ES-I3 (cell line): ENCODE data around the gene CHRNA10.

Experiments
- H3K36me3 ChIP-seq: 2 replicates; pipeline ENCODE4 v1.6.1; 2013; ENCODE audit warnings: mild to moderate bottlenecking, low read length, control low read depth, moderate library complexity; ENCODE audit not compliant: insufficient read depth
- H3K4me1 ChIP-seq: 2 replicates; pipeline ENCODE4 v1.6.1; 2013; ENCODE audit warnings: mild to moderate bottlenecking, control low read depth, low read length; ENCODE audit not compliant: insufficient read depth
- H3K9ac ChIP-seq: 2 replicates; pipeline ENCODE4 v1.6.1; 2013; ENCODE audit warnings: low read depth, mild to moderate bottlenecking, low read length, moderate library complexity
- H3K9me3 ChIP-seq: 2 replicates; pipeline ENCODE4 v1.6.1; 2013; ENCODE audit warnings: mild to moderate bottlenecking, low read length, moderate library complexity; ENCODE audit not compliant: control insufficient read depth, insufficient read depth

Gene CHRNA10

DNA sequence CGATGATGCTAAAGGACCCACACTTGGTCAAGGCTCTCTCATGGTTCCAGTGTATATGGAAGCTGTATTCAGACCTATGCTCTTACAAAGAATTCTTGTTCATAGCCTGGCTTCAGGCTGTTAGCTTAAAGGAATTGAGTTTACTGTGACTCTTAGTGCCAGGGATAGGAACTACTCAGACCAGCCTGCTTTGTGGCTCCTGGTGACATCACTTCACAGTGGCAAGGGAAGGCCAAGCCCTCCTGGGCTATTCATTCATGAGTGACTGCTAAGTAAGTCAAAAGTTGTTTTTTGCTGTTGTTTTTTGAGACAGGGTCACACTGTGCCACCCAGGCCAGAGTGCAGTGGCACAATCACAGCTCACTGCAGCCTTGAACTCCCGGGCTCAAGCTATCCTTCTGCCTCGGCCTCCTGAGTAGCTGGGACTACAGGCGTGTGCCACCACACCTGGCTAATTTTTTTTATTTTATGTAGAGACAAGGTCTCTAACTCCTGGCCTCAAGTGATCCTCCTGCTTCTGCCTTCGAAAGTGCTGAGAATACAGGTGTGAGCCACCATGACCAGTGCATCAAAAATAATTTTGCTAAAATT lies 39.0 kb downstream of the CHRNA10 start:
- Histone ChIP-seq H3K9me3 (no peaks in the 10 kb centered on the region), H3K4me1 (0 out of 2 replicates have a peak, but pooled peaks cover 1% of the 10 kb centered on the region), H3K9ac (no peak overlapping the region), H3K36me3 (no peaks in the 10 kb centered on the region)

DNA sequence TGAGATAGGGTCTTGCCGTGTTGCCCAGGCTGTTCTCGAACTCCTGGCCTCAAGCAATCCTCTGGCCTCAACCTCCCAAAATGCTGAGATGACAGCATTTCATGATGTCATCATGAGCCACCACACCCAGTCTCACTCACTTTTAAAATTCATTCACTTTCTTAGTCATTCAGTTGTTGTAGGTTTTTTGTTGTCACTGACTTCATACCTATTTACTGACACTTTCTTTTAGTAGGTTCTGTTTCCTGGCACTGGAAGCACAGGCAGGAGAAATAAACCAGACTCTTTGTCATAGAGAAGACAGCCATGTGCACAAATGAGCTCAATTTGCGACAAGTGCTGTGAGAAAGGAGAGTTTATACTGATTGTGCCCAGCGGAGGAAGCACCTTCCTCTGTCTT lies 39.9 kb downstream of the CHRNA10 start:
- Histone ChIP-seq H3K9me3 (no peaks in the 10 kb centered on the region), H3K4me1 (0 out of 2 replicates have a peak, but pooled peaks cover 3% of the 10 kb centered on the region), H3K9ac (no peak overlapping the region), H3K36me3 (no peaks in the 10 kb centered on the region)

DNA sequence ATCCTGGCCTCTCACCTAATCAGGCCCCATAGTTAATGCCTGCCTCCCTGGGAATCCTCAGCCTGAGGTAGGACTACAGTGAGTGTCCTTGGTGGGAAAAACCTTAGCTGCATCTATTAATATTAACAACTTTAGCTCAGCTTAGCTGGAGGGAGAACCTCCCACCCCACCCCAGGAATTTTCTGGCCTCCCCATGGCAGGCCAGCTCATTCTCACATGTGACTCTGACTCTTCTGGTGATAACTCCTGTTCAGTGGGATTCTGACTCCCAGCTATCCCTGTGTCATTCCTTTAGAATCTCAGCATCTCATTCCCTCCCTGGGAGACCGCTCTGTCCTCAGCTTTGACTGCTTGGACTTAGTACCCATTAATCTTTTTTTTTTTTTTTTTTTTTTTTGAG lies 43.9 kb downstream of the CHRNA10 start:
- Histone ChIP-seq H3K9me3 (no peaks in the 10 kb centered on the region), H3K36me3 (no peaks in the 10 kb centered on the region), H3K4me1 (0 out of 2 replicates have a peak, but pooled peaks cover 3% of the 10 kb centered on the region), H3K9ac (no peak overlapping the region)

DNA sequence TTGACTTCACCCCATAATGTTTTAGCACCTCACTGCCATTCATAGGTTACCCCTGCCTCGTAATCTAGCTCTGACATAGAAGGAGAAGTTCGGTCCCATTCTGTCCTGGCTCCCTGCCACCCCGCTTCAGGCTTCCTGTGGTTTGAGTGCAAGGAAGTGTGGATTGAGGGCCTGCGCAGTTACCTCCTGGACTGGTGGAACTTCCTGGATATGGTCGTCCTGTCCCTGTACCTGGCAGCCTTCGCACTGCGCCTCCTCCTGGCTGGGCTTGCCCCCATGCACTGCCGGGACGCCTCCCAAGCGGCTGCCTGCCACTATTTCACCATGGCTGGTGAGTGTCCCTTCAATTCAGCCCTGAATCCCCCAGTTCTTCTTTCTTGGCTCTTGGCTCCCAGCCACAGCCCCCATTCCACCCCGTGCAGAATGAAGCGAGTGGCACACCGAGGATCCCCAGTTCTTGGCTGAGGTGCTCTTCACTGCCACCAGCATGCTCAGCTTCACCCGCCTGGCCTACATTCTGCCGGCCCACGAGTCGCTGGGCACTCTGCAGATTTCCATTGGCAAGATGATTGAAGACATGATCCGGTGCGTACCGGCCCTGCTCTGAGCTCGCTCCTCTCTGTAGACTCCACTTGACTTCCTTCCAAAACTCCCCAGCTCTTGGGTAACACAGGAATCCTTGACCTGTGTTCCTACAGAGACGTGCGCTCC lies 44.8 kb downstream of the CHRNA10 start:
- Histone ChIP-seq H3K9ac (no peak overlapping the region), H3K36me3 (no peaks in the 10 kb centered on the region), H3K9me3 (no peaks in the 10 kb centered on the region)

DNA sequence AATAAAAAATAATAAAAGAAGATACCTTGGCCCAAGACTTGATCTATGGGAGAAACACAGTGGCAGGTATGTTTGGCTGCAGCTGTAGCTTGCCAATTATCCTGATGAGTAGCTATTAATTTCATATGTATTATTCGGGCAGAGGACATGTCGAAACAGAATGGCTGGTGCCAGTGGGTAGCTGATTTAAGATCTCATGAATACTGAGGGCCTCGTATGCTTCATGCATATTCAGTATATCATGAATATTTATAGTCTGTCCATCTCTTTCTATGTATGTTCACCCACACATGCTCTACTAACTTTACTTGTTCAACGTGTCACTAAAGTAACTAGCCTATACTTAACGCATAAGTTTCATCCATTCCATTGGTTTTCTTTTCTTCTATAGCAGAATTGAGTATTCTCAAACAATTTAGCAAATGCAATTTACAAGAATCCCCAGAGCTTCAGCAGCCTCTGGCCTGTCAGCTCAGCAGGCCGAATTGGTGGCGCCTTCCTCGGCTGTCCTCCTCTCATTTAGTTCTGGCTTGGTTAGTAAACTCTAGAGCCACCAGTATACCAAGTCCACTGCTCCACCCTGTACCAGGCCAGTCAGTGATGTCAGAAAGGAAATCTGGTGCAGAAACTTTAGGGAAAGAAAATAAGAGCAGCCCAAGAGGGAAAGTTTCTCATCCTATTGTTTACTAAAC lies 47.3 kb downstream of the CHRNA10 start:
- no peaks in the 10 kb centered on the region for H3K9me3 ChIP-seq
- H3K36me3 ChIP-seq, result no peaks in the 10 kb centered on the region
- 0 out of 2 replicates have a peak, but pooled peaks cover 3% of the 10 kb centered on the region for H3K4me1 ChIP-seq
- no peak overlapping the region for H3K9ac ChIP-seq

More for the DNA sequence above, 44.8 kb downstream of the CHRNA10 start:
- 0 out of 2 replicates have a peak, but pooled peaks cover 3% of the 10 kb centered on the region for H3K4me1 ChIP-seq

DNA sequence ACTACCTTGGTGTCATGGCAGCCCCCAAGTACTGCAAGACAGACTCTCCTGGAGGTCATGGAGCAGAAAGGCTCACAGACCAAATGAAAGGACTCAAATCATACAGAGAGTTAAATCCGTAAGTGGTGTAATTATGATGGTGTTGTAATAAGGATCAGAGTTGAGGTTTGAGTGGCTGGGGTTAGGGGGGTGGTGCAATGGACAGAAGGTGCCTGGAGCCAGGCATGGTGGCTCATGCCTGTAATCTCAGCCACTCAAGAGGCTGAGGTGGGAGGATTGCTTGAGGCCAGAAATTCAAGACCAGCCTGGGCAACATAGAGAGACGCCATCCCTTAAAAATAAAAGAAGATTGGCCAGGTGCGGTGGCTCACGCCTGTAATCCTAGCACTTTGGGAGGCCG lies 48.1 kb downstream of the CHRNA10 start:
- H3K9me3 ChIP-seq, result no peaks in the 10 kb centered on the region
- 0 out of 2 replicates have a peak, but pooled peaks cover 3% of the 10 kb centered on the region for H3K4me1 ChIP-seq
- H3K9ac ChIP-seq, result no peak overlapping the region
- H3K36me3 ChIP-seq, result no peaks in the 10 kb centered on the region

DNA sequence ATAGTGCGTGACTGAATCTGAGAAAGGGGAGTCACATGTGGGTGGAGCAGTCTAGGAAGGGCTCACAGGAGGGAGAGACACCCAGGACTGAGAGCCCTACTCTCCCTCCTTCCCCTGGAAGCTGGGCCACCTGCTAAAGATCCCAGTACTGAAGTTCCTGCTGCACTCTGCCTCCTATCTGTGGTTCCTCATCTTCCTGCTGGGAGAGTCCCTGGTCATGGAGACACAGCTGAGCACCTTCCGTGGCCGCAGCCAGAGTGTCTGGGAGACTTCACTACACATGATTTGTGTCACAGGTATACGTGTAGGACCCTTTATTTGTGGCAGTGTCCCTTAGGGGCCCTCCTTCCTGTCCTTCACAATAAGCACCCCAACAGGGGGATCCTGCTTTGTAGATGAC lies 48.7 kb downstream of the CHRNA10 start:
- Histone ChIP-seq H3K36me3 (no peaks in the 10 kb centered on the region), H3K4me1 (0 out of 2 replicates have a peak, but pooled peaks cover 3% of the 10 kb centered on the region), H3K9ac (no peak overlapping the region), H3K9me3 (no peaks in the 10 kb centered on the region)

DNA sequence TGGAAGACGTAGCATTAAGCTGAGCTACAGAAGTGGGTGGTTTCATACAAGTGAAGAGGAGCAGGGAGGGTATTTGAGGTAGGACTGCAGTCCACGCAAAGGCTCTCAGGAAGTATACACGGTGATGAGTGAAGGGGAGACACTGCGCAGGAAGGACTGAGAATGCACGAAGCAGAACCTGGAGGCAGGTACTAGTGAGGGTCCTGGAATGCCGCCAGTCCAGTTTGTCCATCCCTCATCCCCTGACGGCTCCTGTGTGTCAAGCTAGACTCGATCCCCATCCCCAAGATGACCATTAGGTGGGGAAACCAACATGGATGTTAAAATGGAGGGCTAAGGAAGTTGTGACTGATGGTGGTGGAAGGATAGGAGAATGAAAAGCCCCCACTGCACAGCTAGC lies 53.2 kb downstream of the CHRNA10 start:
- no peaks in the 10 kb centered on the region for H3K36me3 ChIP-seq
- no peaks in the 10 kb centered on the region for H3K9me3 ChIP-seq
- no peaks in the 10 kb centered on the region; the same call in 1 of the 2 replicates for H3K4me1 ChIP-seq
- H3K9ac ChIP-seq, result no peak overlapping the region

DNA sequence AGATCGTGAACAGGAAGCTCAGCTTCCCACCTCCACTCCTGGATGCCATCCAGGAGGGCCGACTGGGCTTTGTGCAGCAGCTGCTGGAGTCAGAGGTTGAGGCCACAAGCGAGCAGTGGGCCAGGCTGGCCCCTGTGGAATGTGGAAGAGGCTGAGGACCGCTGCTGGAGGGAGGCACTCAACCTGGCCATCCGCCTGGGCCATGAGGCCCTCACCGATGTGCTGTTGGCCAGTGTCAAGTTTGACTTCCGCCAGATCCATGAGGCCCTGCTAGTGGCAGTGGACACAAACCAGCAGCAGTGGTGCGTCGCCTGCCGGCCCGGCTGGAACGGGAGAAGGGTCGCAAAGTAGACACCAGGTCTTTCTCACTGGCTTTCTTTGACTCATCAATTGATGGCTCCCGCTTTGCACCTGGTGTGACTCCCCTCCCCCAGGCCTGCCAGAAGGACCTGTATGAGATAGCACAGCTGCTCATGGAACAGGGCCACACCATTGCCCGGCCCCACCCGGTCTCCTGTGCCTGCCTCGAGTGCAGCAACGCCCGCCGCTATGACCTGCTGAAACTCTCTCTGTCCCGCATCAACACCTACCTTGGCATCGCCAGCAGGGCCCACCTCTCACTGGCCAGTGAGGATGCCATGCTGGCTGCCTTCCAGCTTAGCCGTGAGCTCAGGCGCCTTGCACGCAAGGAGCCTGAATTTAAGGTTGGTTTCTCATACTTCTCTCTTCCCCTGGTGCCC lies 54.3 kb downstream of the CHRNA10 start:
- Histone ChIP-seq H3K36me3 (no peaks in the 10 kb centered on the region), H3K9me3 (no peaks in the 10 kb centered on the region), H3K4me1 (no peaks in the 10 kb centered on the region; the same call in 1 of the 2 replicates), H3K9ac (no peak overlapping the region)

DNA sequence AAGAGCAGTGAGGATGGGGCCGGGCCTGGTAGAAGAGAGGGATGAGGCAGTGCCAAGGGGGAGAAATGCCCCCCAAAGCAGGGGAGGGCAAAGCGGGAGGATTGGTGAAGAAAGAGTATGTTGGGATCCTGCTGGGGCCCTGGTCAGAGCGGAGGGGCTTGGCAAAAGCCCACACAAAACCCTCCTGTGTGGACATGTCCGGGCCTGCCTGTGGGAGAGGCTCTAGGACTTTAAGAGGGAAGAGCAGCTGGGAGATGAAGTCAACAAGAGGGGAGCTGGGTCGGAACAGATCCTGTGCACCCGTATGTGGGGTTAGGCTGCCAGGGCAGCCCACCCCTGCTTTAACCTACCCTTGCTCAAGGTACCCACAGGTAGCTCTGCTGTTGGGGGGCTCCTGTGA lies 55.2 kb downstream of the CHRNA10 start:
- H3K36me3 ChIP-seq, result no peaks in the 10 kb centered on the region
- no peaks in the 10 kb centered on the region for H3K9me3 ChIP-seq
- H3K9ac ChIP-seq, result no peak overlapping the region
- no peaks in the 10 kb centered on the region; the same call in 1 of the 2 replicates for H3K4me1 ChIP-seq
